K562 (cell line): ENCODE data around the gene ELMO1. TPM values are rescaled to one million over a fixed set of nuclear protein-coding genes. Genes with fewer than 3 reads are reported as not detected.

Experiments used
- ATAC-seq: fragments of 200-7000 bp; cut with Tn5 transposase; 3 replicates; pipeline ENCODE4 v1.9.1; 2020; ENCODE audit warnings: moderate library complexity
- BruUV-seq: library from RNA; stranded (reverse); fragments of 400-500 nt; replicated peaks from 2 replicates; lab custom pipeline; 2021; lab: Mats Ljungman, UMichigan
- CTCF ChIA-PET: fragments of 300-600 bp; formaldehyde crosslinking; extraction: SDS; loops from one replicate; lab custom pipeline; 2021; ENCODE audit warnings: low intra/inter-chr PET ratio; lab: Yijun Ruan, JAX
- POLR2A ChIA-PET: fragments of 300-600, 350-650 bp; sonication (Branson Sonifier 250); formaldehyde crosslinking; extraction: SDS; loops from one replicate; lab custom pipeline; 2021; ENCODE audit warnings: antibody characterized with exemption, inconsistent platforms; lab: Yijun Ruan, JAX
- DNase-seq, 4 experiments: peaks; one replicate each; pipeline versions ENCODE4 v3.0.0 to v3.0.0-alpha.2; 2011 to 2018; ENCODE audit warnings: low spot score in 3 of 4, mixed read lengths in 3 of 4; ENCODE audit errors: extremely low read depth in 1 of 4
- FAIRE-seq: peaks from 2 replicates; lab custom pipeline; 2011; peaks lifted over from hg19 to GRCh38; lab: Jason Lieb, UNC
- H2AFZ ChIP-seq: 2 replicates; pipeline ENCODE4 v1.6.0; 2011; ENCODE audit warnings: low read depth, low read length, control low read depth, inconsistent platforms
- H3K27ac ChIP-seq: fragments of 200-600 bp; 3 replicates; pipeline ENCODE4 v1.8.0; 2011; ENCODE audit warnings: low read depth, mild to moderate bottlenecking, control low read depth, inconsistent platforms, low read length, moderate library complexity, mixed read lengths; ENCODE audit errors: extremely low read depth
- H3K27me3 ChIP-seq, 2 experiments: fragments of 300-600 bp in 1 of 2; 2 replicates in 1 of 2; 3 replicates in 1 of 2; pipeline versions ENCODE4 v1.6.0 to v1.8.0; 2011; ENCODE audit warnings: inconsistent platforms in 2 of 2, low read length in 2 of 2, mild to moderate bottlenecking in 1 of 2, mixed read lengths in 1 of 2, moderate library complexity in 1 of 2; ENCODE audit not compliant: control insufficient read depth in 2 of 2, insufficient read depth in 2 of 2
- H3K36me3 ChIP-seq: fragments of 300-600 bp; 3 replicates; pipeline ENCODE4 v1.8.0; 2011; ENCODE audit warnings: mild to moderate bottlenecking, low read length, inconsistent platforms; ENCODE audit not compliant: control insufficient read depth, insufficient read depth
- H3K4me1 ChIP-seq, 2 experiments: fragments of 200-600 bp in 1 of 2; replicated peaks in 1 of 2; 2 replicates in 1 of 2; 3 replicates in 1 of 2; pipeline versions ENCODE4 v1.5.1 to v1.8.0; 2011; ENCODE audit warnings: inconsistent platforms in 2 of 2, low read length in 2 of 2, mild to moderate bottlenecking in 1 of 2, mixed read lengths in 1 of 2, moderate library complexity in 1 of 2; ENCODE audit not compliant: control insufficient read depth in 2 of 2, insufficient read depth in 2 of 2
- H3K4me2 ChIP-seq: 2 replicates; pipeline ENCODE4 v1.6.1; 2011; ENCODE audit warnings: low read length, control low read depth, inconsistent platforms, mixed read lengths; ENCODE audit not compliant: insufficient read depth
- H3K4me3 ChIP-seq: fragments of 200-600 bp; sonication (generic), shearing (Covaris generic); 2 replicates; pipeline ENCODE4 v1.5.1; 2016; ENCODE audit warnings: control low read depth, inconsistent platforms
- H3K79me2 ChIP-seq: fragments of 200-600 bp; 3 replicates; pipeline ENCODE4 v1.8.0; 2011; ENCODE audit warnings: low read length, inconsistent platforms; ENCODE audit not compliant: control insufficient read depth, insufficient read depth
- H3K9ac ChIP-seq, 2 experiments: 2 replicates each; pipeline versions ENCODE4 v1.6.0 to v1.6.1; 2011; ENCODE audit warnings: low read depth in 2 of 2, low read length in 2 of 2, control low read depth in 1 of 2, inconsistent platforms in 1 of 2, mild to moderate bottlenecking in 1 of 2, mixed read lengths in 1 of 2; ENCODE audit not compliant: insufficient read depth in 1 of 2
- H3K9me1 ChIP-seq: one replicate; pipeline ENCODE4 v1.6.0; 2011; ENCODE audit warnings: inconsistent platforms, mild to moderate bottlenecking, low read length, moderate library complexity; ENCODE audit not compliant: control insufficient read depth, insufficient read depth
- H3K9me3 ChIP-seq: replicated peaks from 2 replicates; pipeline ENCODE4 v1.5.1; 2011; ENCODE audit warnings: low read depth, low read length, inconsistent platforms; ENCODE audit not compliant: control insufficient read depth, insufficient read depth
- H4K20me1 ChIP-seq: replicated peaks from 2 replicates; pipeline ENCODE4 v1.6.1; 2011; ENCODE audit warnings: low read length, inconsistent platforms, mixed read lengths; ENCODE audit not compliant: control insufficient read depth, insufficient read depth
- HOXB6 ChIP-seq: fragments of 250-450 bp; sonication (Bioruptor Pico); IDR thresholded peaks from 2 replicates; pipeline ENCODE4 v1.5.1; 2022; ENCODE audit warnings: mild to moderate bottlenecking, borderline replicate concordance
- ILF3 ChIP-seq: fragments of 450-650 bp; IDR thresholded peaks from 2 replicates; pipeline ENCODE4 v1.6.1; 2018; ENCODE audit warnings: antibody characterized with exemption, mild to moderate bottlenecking, moderate library complexity, borderline replicate concordance
- JUND ChIP-seq, 2 experiments: IDR thresholded peaks; 2 replicates in 1 of 2; 3 replicates in 1 of 2; pipeline ENCODE4 v1.6.1; 2011; ENCODE audit warnings: borderline replicate concordance in 2 of 2, low read depth in 2 of 2, low read length in 2 of 2, improper control_type of control experiment in 1 of 2, missing biosample characterization in 1 of 2, missing genetic modification characterization in 1 of 2, missing genetic modification reagents in 1 of 2
- NFE2 ChIP-seq: IDR thresholded peaks from 2 replicates; pipeline ENCODE4 v1.6.1; 2014; ENCODE audit warnings: antibody characterized with exemption, low read depth
- RBM14 ChIP-seq: fragments of 200-400 bp; formaldehyde crosslinking; IDR thresholded peaks from 2 replicates; pipeline ENCODE4 v1.6.1; 2018; ENCODE audit warnings: low read depth, mild to moderate bottlenecking, low read length, moderate library complexity, borderline replicate concordance; ENCODE audit not compliant: insufficient read depth
- RERE ChIP-seq: sonication (generic); formaldehyde crosslinking; IDR thresholded peaks from 2 replicates; pipeline ENCODE4 v1.8.0; 2023; ENCODE audit warnings: missing genetic modification reagents, mild to moderate bottlenecking, borderline replicate concordance
- TBP ChIP-seq: optimal IDR thresholded peaks from 2 replicates; pipeline ENCODE3; 2011; ENCODE audit warnings: low read depth, low read length, improper control_type of control experiment
- in situ Hi-C: fragments of 300-500 bp; cut with MboI; formaldehyde crosslinking; loops from 4 replicates; pipeline ENCODE4 v1.15.0; 2018; ENCODE audit warnings: inconsistent platforms, mixed read lengths
- intact Hi-C: fragments of 100-400 bp; cut with micrococcal nuclease; formaldehyde crosslinking; loops from 2 replicates; pipeline ENCODE4 v1.14.2; 2022
- polyA plus RNA-seq, 8 experiments: library from polyadenylated mRNA; depleted of rRNA in 4 of 8; stranded (reverse) in 5 of 8; unstranded in 3 of 8; fragments of >200 nt; fragmentation: Nextera tagmentation in 2 of 8; fragmentation: Illumina TruSeq in 1 of 8; extraction: Ambion mirVana in 2 of 8; extraction: Trizol in 1 of 8; gene quantifications; 2 replicates each; pipeline versions ENCODE4 v1.2.1 to v1.2.3, GENCODE V29; 2011 to 2014; ENCODE audit warnings: inconsistent platforms in 1 of 8, missing spikeins in 1 of 8
- total RNA-seq, 7 experiments: library from RNA; depleted of rRNA in 6 of 7; stranded (reverse); fragments of >200 nt in 6 of 7; fragmentation: Illumina TruSeq in 2 of 7; extraction: Trizol in 2 of 7; gene quantifications; 2 replicates each; pipeline versions ENCODE4 v1.2.1 to v1.2.3, GENCODE V29; 2011 to 2021; ENCODE audit warnings: low replicate concordance in 1 of 7
- TF ChIP-seq, protein P1 (sequence below), 2 experiments: fragments of 450-650 bp in 1 of 2; sonication (generic) in 1 of 2; formaldehyde crosslinking in 1 of 2; IDR thresholded peaks in 1 of 2; conservative IDR thresholded peaks in 1 of 2; 2 replicates each; pipeline versions ENCODE4 v1.6.1 to v1.8.1; 2016 to 2023; ENCODE audit warnings: mild to moderate bottlenecking in 2 of 2, moderate library complexity in 2 of 2, inconsistent platforms in 1 of 2, missing genetic modification reagents in 1 of 2

ELMO1 gene
- total and polyA plus RNA-seq, 9 of the 15 experiments (the other 6 are each of a cell fraction or from before 2014, with no cell fraction given) = 0.36 to 7.2 (median 3.6) TPM

DNA sequence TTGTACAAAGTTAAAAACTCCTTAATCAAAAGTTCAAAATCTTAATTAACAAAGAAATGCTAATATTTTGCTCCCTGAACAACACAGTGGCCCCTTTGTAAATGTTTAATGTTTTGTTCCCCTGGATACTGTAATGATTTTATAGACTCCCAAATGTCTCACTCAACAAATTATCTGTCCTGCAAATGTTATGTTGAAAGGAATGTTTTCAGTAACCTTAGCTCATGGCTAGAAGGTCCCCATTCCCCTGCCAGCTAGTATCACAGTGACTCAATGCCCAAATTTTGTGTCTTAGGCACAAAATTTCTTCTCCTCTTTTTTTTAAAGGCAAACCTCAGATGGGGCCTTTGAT is 298.9 kb downstream of the ELMO1 start:
- no peaks in the 10 kb centered on the region for H3K27me3 ChIP-seq
- H3K79me2 ChIP-seq = no peaks in the 10 kb centered on the region
- no peak overlapping the region for H3K4me2 ChIP-seq
- ATAC-seq (no peak), FAIRE-seq (no peak), DNase-seq (no peak)
- POLR2A ChIA-PET = no interaction called here
- no peaks in the 10 kb centered on the region for H4K20me1 ChIP-seq
- no TSS peak for BruUV-seq
- in situ Hi-C loops (no loop called here), intact Hi-C loops (no loop called here)
- H3K4me1 ChIP-seq = no peaks in the 10 kb centered on the region
- CTCF ChIA-PET = interaction anchor here (0.7 kb wide), 1 partner anchor 44 kb away, joined by 6 read pairs; no protein-coding TSS in a partner anchor
- H3K4me3 ChIP-seq = no peak overlapping the region
- no peak overlapping the region for H3K9ac ChIP-seq
- no peaks in the 10 kb centered on the region for H3K36me3 ChIP-seq
- H2AFZ ChIP-seq = no peak overlapping the region
- no peak overlapping the region for H3K27ac ChIP-seq
- no peaks in the 10 kb centered on the region for H3K9me3 ChIP-seq
- TF ChIP-seq ILF3 = no peak
- no peak for TF ChIP-seq TBP
- TF ChIP-seq RERE (CRISPR knock-in tag) = no peak
- TF ChIP-seq HOXB6 (CRISPR knock-in tag) = no peak
- no peak for TF ChIP-seq NFE2
- no peak for TF ChIP-seq JUND (IDR thresholded peaks at IDR 0.05; ENCODE audit: borderline replicate concordance, low read depth, low read length)
- TF ChIP-seq JUND (tag; IDR thresholded peaks at IDR 0.05; ENCODE audit: borderline replicate concordance, low read depth, low read length) = no peak
- TF ChIP-seq, protein P1, sequence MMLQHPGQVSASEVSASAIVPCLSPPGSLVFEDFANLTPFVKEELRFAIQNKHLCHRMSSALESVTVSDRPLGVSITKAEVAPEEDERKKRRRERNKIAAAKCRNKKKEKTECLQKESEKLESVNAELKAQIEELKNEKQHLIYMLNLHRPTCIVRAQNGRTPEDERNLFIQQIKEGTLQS (IDR thresholded peaks at IDR 0.05) = no peak
- TF ChIP-seq, protein P1 (CRISPR knock-in tag; conservative IDR thresholded peaks at IDR 0.05) = no peak
- TF ChIP-seq RBM14 = no peak
- H3K9me1 ChIP-seq = no peaks in the 10 kb centered on the region
